Gastrocnemius medialis (tissue), 4 donors: ENCODE data around the gene TXNDC11.

Experiments
- POLR2A ChIP-seq, 2 donors: fragments of 450-650 bp; IDR thresholded peaks; one replicate each; pipeline ENCODE4 v1.6.1; 2017; ENCODE audit warnings: antibody characterized with exemption in 2 of 2, mild to moderate bottlenecking in 2 of 2, moderate library complexity in 2 of 2
- TF ChIP-seq, protein P1 (sequence below), 5 experiments: fragments of 450-650 bp in 3 of 5; fragments of 200-600 bp in 2 of 5; sonication (generic) in 2 of 5; IDR thresholded peaks in 4 of 5; conservative IDR thresholded peaks in 1 of 5; 1 replicate in 4 of 5; 2 replicates in 1 of 5; pipeline ENCODE4 v1.5.1; 2016 to 2019; ENCODE audit warnings: antibody characterized with exemption in 5 of 5, mild to moderate bottlenecking in 3 of 5, moderate library complexity in 3 of 5

- TF ChIP-seq, protein P1, sequence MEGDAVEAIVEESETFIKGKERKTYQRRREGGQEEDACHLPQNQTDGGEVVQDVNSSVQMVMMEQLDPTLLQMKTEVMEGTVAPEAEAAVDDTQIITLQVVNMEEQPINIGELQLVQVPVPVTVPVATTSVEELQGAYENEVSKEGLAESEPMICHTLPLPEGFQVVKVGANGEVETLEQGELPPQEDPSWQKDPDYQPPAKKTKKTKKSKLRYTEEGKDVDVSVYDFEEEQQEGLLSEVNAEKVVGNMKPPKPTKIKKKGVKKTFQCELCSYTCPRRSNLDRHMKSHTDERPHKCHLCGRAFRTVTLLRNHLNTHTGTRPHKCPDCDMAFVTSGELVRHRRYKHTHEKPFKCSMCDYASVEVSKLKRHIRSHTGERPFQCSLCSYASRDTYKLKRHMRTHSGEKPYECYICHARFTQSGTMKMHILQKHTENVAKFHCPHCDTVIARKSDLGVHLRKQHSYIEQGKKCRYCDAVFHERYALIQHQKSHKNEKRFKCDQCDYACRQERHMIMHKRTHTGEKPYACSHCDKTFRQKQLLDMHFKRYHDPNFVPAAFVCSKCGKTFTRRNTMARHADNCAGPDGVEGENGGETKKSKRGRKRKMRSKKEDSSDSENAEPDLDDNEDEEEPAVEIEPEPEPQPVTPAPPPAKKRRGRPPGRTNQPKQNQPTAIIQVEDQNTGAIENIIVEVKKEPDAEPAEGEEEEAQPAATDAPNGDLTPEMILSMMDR (IDR thresholded peaks at IDR 0.05 in 4 of 5, conservative IDR thresholded peaks at IDR 0.05 in 1 of 5), result no peak
- TF ChIP-seq POLR2A (IDR thresholded peaks at IDR 0.05), result no peak
These were observed 67.7 kb downstream of the TXNDC11 start for GRCh38 chr16:11674818-11675560.
